ENCODE results near the gene MPST.
A peak's percentile ranks its signal among the peaks of the same experiment; 100 is the strongest.

Gene MPST

GRCh38 chr22:37062376-37062675 is 42.8 kb downstream of the MPST start:
- Histone ChIP-seq H3K36me3 (ENCODE audit: control insufficient read depth, insufficient read depth, low read length) (no peaks in the 10 kb centered on the region; the same call in 1 of the 2 replicates), H3K27me3 (ENCODE audit: control insufficient read depth, insufficient read depth, low read length) (no peaks in the 10 kb centered on the region), H3K9me3 (ENCODE audit: control insufficient read depth, insufficient read depth, low read length) (no peaks in the 10 kb centered on the region), H3K4me3 (ENCODE audit: low read length) (no peak overlapping the region), H3K4me1 (ENCODE audit: control insufficient read depth, insufficient read depth, low read length) (peaks cover 7% of the 10 kb centered on the region), H3K27ac (ENCODE audit: low read length) (no peak overlapping the region)
- no CpG with 5 or more reads among the region's 7 CpGs for WGBS (ENCODE audit: insufficient coverage, insufficient read length)
- no peak for DNase-seq (ENCODE audit: low read depth, low spot score)

GRCh38 chr22:37062702-37063381 is 43.3 kb downstream of the MPST start:
- no peaks in the 10 kb centered on the region; the same call in 1 of the 2 replicates for H3K36me3 ChIP-seq (ENCODE audit: control insufficient read depth, insufficient read depth, low read length)
- peaks cover 7% of the 10 kb centered on the region for H3K4me1 ChIP-seq (ENCODE audit: control insufficient read depth, insufficient read depth, low read length)
- H3K4me3 ChIP-seq (ENCODE audit: low read length): no peak overlapping the region
- no CpG with 5 or more reads among the region's 15 CpGs for WGBS (ENCODE audit: insufficient coverage, insufficient read length)
- no peak for DNase-seq (ENCODE audit: low read depth, low spot score)
- H3K9me3 ChIP-seq (ENCODE audit: control insufficient read depth, insufficient read depth, low read length): no peaks in the 10 kb centered on the region
- H3K27ac ChIP-seq (ENCODE audit: low read length): no peak overlapping the region
- H3K27me3 ChIP-seq (ENCODE audit: control insufficient read depth, insufficient read depth, low read length): no peaks in the 10 kb centered on the region

- no peak overlapping the region for H3K4me3 ChIP-seq (ENCODE audit: low read length)
- no peak for DNase-seq (ENCODE audit: low read depth, low spot score)
- 0 out of 2 replicates have a peak, but pooled peaks cover 2% of the 10 kb centered on the region for H3K27me3 ChIP-seq (ENCODE audit: control insufficient read depth, insufficient read depth, low read length)
- H3K36me3 ChIP-seq (ENCODE audit: control insufficient read depth, insufficient read depth, low read length): no peaks in the 10 kb centered on the region; the same call in 1 of the 2 replicates
- WGBS (ENCODE audit: insufficient coverage, insufficient read length): no CpG with 5 or more reads among the region's 28 CpGs
- H3K9me3 ChIP-seq (ENCODE audit: control insufficient read depth, insufficient read depth, low read length): no peaks in the 10 kb centered on the region
- no peak overlapping the region for H3K27ac ChIP-seq (ENCODE audit: low read length)
- peaks cover 7% of the 10 kb centered on the region for H3K4me1 ChIP-seq (ENCODE audit: control insufficient read depth, insufficient read depth, low read length)
These were observed 44.2 kb downstream of the MPST start for GRCh38 chr22:37063431-37064420.

GRCh38 chr22:37064553-37064952 is 45.0 kb downstream of the MPST start:
- Histone ChIP-seq H3K27ac (ENCODE audit: low read length) (no peak overlapping the region), H3K27me3 (ENCODE audit: control insufficient read depth, insufficient read depth, low read length) (peaks cover 5% of the 10 kb centered on the region; the same call in 1 of the 2 replicates), H3K36me3 (ENCODE audit: control insufficient read depth, insufficient read depth, low read length) (no peaks in the 10 kb centered on the region; the same call in 1 of the 2 replicates), H3K9me3 (ENCODE audit: control insufficient read depth, insufficient read depth, low read length) (no peaks in the 10 kb centered on the region), H3K4me3 (ENCODE audit: low read length) (no peak overlapping the region), H3K4me1 (ENCODE audit: control insufficient read depth, insufficient read depth, low read length) (peaks cover 7% of the 10 kb centered on the region)
- DNase-seq (ENCODE audit: low read depth, low spot score): no peak
- no CpG with 5 or more reads among the region's 11 CpGs for WGBS (ENCODE audit: insufficient coverage, insufficient read length)

GRCh38 chr22:37065180-37065579 is 45.6 kb downstream of the MPST start:
- Histone ChIP-seq H3K27ac (ENCODE audit: low read length) (no peak overlapping the region), H3K27me3 (ENCODE audit: control insufficient read depth, insufficient read depth, low read length) (peaks cover 9% of the 10 kb centered on the region; the same call in 1 of the 2 replicates), H3K4me3 (ENCODE audit: low read length) (no peak overlapping the region), H3K4me1 (ENCODE audit: control insufficient read depth, insufficient read depth, low read length) (peaks cover 7% of the 10 kb centered on the region), H3K36me3 (ENCODE audit: control insufficient read depth, insufficient read depth, low read length) (no peaks in the 10 kb centered on the region; the same call in 1 of the 2 replicates), H3K9me3 (ENCODE audit: control insufficient read depth, insufficient read depth, low read length) (no peaks in the 10 kb centered on the region)
- no CpG with 5 or more reads among the region's 3 CpGs for WGBS (ENCODE audit: insufficient coverage, insufficient read length)
- no peak for DNase-seq (ENCODE audit: low read depth, low spot score)

GRCh38 chr22:37065961-37066360 is 46.4 kb downstream of the MPST start:
- DNase-seq (ENCODE audit: low read depth, low spot score): no peak
- Histone ChIP-seq H3K27ac (ENCODE audit: low read length) (no peak overlapping the region), H3K9me3 (ENCODE audit: control insufficient read depth, insufficient read depth, low read length) (no peaks in the 10 kb centered on the region), H3K4me1 (ENCODE audit: control insufficient read depth, insufficient read depth, low read length) (peaks cover 7% of the 10 kb centered on the region), H3K36me3 (ENCODE audit: control insufficient read depth, insufficient read depth, low read length) (no peaks in the 10 kb centered on the region; the same call in 1 of the 2 replicates), H3K4me3 (ENCODE audit: low read length) (no peak overlapping the region), H3K27me3 (ENCODE audit: control insufficient read depth, insufficient read depth, low read length) (peaks cover 11% of the 10 kb centered on the region; the same call in 1 of the 2 replicates)
- no CpG with 5 or more reads among the region's 9 CpGs for WGBS (ENCODE audit: insufficient coverage, insufficient read length)

GRCh38 chr22:37067428-37067827 is 47.9 kb downstream of the MPST start:
- H3K9me3 ChIP-seq (ENCODE audit: control insufficient read depth, insufficient read depth, low read length): no peaks in the 10 kb centered on the region
- peaks cover 16% of the 10 kb centered on the region for H3K27me3 ChIP-seq (ENCODE audit: control insufficient read depth, insufficient read depth, low read length)
- no peak overlapping the region for H3K4me3 ChIP-seq (ENCODE audit: low read length)
- WGBS (ENCODE audit: insufficient coverage, insufficient read length): no CpG with 5 or more reads among the region's 10 CpGs
- peaks cover 4% of the 10 kb centered on the region for H3K4me1 ChIP-seq (ENCODE audit: control insufficient read depth, insufficient read depth, low read length)
- H3K27ac ChIP-seq (ENCODE audit: low read length): no peak overlapping the region
- no peak for DNase-seq (ENCODE audit: low read depth, low spot score)
- H3K36me3 ChIP-seq (ENCODE audit: control insufficient read depth, insufficient read depth, low read length): no peaks in the 10 kb centered on the region

- WGBS (ENCODE audit: insufficient coverage, insufficient read length): no CpG with 5 or more reads among the region's 36 CpGs
- no peaks in the 10 kb centered on the region for H3K4me1 ChIP-seq (ENCODE audit: control insufficient read depth, insufficient read depth, low read length)
- no peak overlapping the region for H3K27ac ChIP-seq (ENCODE audit: low read length)
- H3K9me3 ChIP-seq (ENCODE audit: control insufficient read depth, insufficient read depth, low read length): no peaks in the 10 kb centered on the region
- H3K36me3 ChIP-seq (ENCODE audit: control insufficient read depth, insufficient read depth, low read length): no peaks in the 10 kb centered on the region
- peak; percentile 52 for DNase-seq (ENCODE audit: low read depth, low spot score)
- H3K4me3 ChIP-seq (ENCODE audit: low read length): peak overlapping the region; percentile 36; the same call in 1 of the 2 replicates
- H3K27me3 ChIP-seq (ENCODE audit: control insufficient read depth, insufficient read depth, low read length): peaks cover 16% of the 10 kb centered on the region
These were observed 49.3 kb downstream of the MPST start for GRCh38 chr22:37068859-37069258.

GRCh38 chr22:37069319-37069718 is 49.8 kb downstream of the MPST start:
- H3K4me3 ChIP-seq (ENCODE audit: low read length): peak overlapping the region; percentile 36; the same call in 1 of the 2 replicates
- H3K9me3 ChIP-seq (ENCODE audit: control insufficient read depth, insufficient read depth, low read length): no peaks in the 10 kb centered on the region
- no peak overlapping the region for H3K27ac ChIP-seq (ENCODE audit: low read length)
- no CpG with 5 or more reads among the region's 11 CpGs for WGBS (ENCODE audit: insufficient coverage, insufficient read length)
- DNase-seq (ENCODE audit: low read depth, low spot score): no peak
- H3K4me1 ChIP-seq (ENCODE audit: control insufficient read depth, insufficient read depth, low read length): no peaks in the 10 kb centered on the region
- H3K36me3 ChIP-seq (ENCODE audit: control insufficient read depth, insufficient read depth, low read length): no peaks in the 10 kb centered on the region
- H3K27me3 ChIP-seq (ENCODE audit: control insufficient read depth, insufficient read depth, low read length): peaks cover 16% of the 10 kb centered on the region

- H3K9me3 ChIP-seq (ENCODE audit: control insufficient read depth, insufficient read depth, low read length): no peaks in the 10 kb centered on the region
- no peaks in the 10 kb centered on the region for H3K36me3 ChIP-seq (ENCODE audit: control insufficient read depth, insufficient read depth, low read length)
- no peak overlapping the region for H3K27ac ChIP-seq (ENCODE audit: low read length)
- no peaks in the 10 kb centered on the region for H3K4me1 ChIP-seq (ENCODE audit: control insufficient read depth, insufficient read depth, low read length)
- H3K4me3 ChIP-seq (ENCODE audit: low read length): no peak overlapping the region
- no peak for DNase-seq (ENCODE audit: low read depth, low spot score)
- WGBS (ENCODE audit: insufficient coverage, insufficient read length): no CpG with 5 or more reads among the region's 9 CpGs
- H3K27me3 ChIP-seq (ENCODE audit: control insufficient read depth, insufficient read depth, low read length): peaks cover 16% of the 10 kb centered on the region
These were observed 50.2 kb downstream of the MPST start for GRCh38 chr22:37069719-37070118.
